A673 (cell line): ENCODE results near the gene KRT38.

Experiments used
- CTCF ChIP-seq: fragments of 300-800, 200-600 bp; sonication (generic); conservative IDR thresholded peaks from 2 replicates; pipeline ENCODE4 v1.5.1; 2017; ENCODE audit warnings: low read depth, mild to moderate bottlenecking, antibody characterized with exemption, low read length, moderate library complexity, mixed read lengths
- EZH2 ChIP-seq: fragments of 200-600 bp; sonication (generic); IDR thresholded peaks from 2 replicates; pipeline ENCODE4 v1.6.1; 2017; ENCODE audit warnings: borderline replicate concordance, low read depth, mild to moderate bottlenecking, mixed read lengths, antibody characterized with exemption, low read length; ENCODE audit not compliant: poor library complexity, severe bottlenecking

- TF ChIP-seq CTCF = no peak
- TF ChIP-seq EZH2 = no peak
Observed at GRCh38 chr17:41455236-41455635, 14.5 kb upstream of the KRT38 start.
